Suprapubic skin (tissue), 4 donors: Measurements from ENCODE around the gene ASRGL1.

Experiments used
- CTCF ChIP-seq, 2 donors: fragments of 200-600 bp in 1 of 2; fragments of 450-650 bp in 1 of 2; sonication (generic) in 1 of 2; IDR thresholded peaks; one replicate each; pipeline ENCODE4 v1.5.1; 2016 to 2019; ENCODE audit warnings: antibody characterized with exemption in 2 of 2, mild to moderate bottlenecking in 1 of 2, moderate library complexity in 1 of 2
- POLR2A ChIP-seq, 2 donors: fragments of 450-650 bp; IDR thresholded peaks; one replicate each; pipeline ENCODE4 v1.6.1; 2017; ENCODE audit warnings: antibody characterized with exemption in 2 of 2, mild to moderate bottlenecking in 2 of 2, moderate library complexity in 2 of 2
- POLR2AphosphoS5 ChIP-seq, 3 donors: sonication (generic); formaldehyde crosslinking; IDR thresholded peaks; one replicate each; pipeline ENCODE4 v1.6.1; 2017; ENCODE audit warnings: antibody characterized with exemption in 3 of 3

- TF ChIP-seq POLR2A (IDR thresholded peaks at IDR 0.05) = no peak
- TF ChIP-seq POLR2AphosphoS5 (IDR thresholded peaks at IDR 0.05) = peak in 2 of 3 donors; percentile 35 to 51
- TF ChIP-seq CTCF (IDR thresholded peaks at IDR 0.05) = no peak
These were observed 102.7 kb downstream of the ASRGL1 start for GRCh38 chr11:62439785-62440602.
